Sigmoid colon (tissue), 4 donors: ENCODE results near the gene LMBR1.

Source experiments
- EP300 ChIP-seq, 4 donors: sonication (generic); formaldehyde crosslinking; IDR thresholded peaks; one replicate each; pipeline ENCODE4 v1.6.1; 2017; ENCODE audit warnings: antibody characterized with exemption in 4 of 4
- POLR2AphosphoS5 ChIP-seq, 4 donors: sonication (generic); formaldehyde crosslinking; IDR thresholded peaks; one replicate each; pipeline ENCODE4 v1.6.1; 2017; ENCODE audit warnings: antibody characterized with exemption in 4 of 4
- TF ChIP-seq, protein P1 (sequence below), 4 experiments: fragments of 450-650 bp in 3 of 4; fragments of 200-600 bp in 1 of 4; IDR thresholded peaks; one replicate each; pipeline ENCODE4 v1.5.1; 2016 to 2019; ENCODE audit warnings: antibody characterized with exemption in 4 of 4, mild to moderate bottlenecking in 3 of 4, moderate library complexity in 2 of 4

DNA sequence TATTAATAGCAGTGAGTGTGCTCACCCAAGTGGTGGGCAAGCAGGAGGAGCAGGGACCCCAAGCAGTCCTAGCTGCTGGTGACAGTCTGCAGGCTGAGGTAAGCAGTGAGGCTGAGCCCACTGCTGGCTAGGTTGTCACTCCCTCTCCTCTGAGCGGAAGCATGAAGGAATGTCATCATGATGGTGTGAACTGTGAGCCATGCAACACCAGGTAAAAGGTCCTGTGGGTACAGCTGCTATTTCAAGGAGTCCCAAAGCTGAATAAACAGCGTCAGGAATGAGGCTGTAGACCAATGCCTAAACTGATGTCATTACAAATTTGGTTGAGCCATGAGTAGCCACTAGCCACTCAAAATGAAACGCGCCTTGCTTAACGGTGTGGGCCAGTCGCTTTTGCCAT, 126.3 kb downstream of the LMBR1 start:
- TF ChIP-seq, protein P1, sequence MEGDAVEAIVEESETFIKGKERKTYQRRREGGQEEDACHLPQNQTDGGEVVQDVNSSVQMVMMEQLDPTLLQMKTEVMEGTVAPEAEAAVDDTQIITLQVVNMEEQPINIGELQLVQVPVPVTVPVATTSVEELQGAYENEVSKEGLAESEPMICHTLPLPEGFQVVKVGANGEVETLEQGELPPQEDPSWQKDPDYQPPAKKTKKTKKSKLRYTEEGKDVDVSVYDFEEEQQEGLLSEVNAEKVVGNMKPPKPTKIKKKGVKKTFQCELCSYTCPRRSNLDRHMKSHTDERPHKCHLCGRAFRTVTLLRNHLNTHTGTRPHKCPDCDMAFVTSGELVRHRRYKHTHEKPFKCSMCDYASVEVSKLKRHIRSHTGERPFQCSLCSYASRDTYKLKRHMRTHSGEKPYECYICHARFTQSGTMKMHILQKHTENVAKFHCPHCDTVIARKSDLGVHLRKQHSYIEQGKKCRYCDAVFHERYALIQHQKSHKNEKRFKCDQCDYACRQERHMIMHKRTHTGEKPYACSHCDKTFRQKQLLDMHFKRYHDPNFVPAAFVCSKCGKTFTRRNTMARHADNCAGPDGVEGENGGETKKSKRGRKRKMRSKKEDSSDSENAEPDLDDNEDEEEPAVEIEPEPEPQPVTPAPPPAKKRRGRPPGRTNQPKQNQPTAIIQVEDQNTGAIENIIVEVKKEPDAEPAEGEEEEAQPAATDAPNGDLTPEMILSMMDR (IDR thresholded peaks at IDR 0.05) = no peak
- TF ChIP-seq EP300 (IDR thresholded peaks at IDR 0.05) (no peak), POLR2AphosphoS5 (IDR thresholded peaks at IDR 0.05) (no peak)
